BLaER1 (cell line): Measurements from ENCODE around the gene PLA2G4B.

ENCODE experiments used
- H3K27ac ChIP-seq: shearing (Covaris generic); formaldehyde crosslinking; 2 replicates; pipeline ENCODE4 v1.8.1; 2022
- H3K27me3 ChIP-seq: shearing (Covaris generic); formaldehyde crosslinking; 2 replicates; pipeline ENCODE4 v1.8.1; 2022
- H3K36me3 ChIP-seq: shearing (Covaris generic); formaldehyde crosslinking; 2 replicates; pipeline ENCODE4 v1.8.1; 2022
- H3K4me1 ChIP-seq: shearing (Covaris generic); formaldehyde crosslinking; 2 replicates; pipeline ENCODE4 v1.8.1; 2022
- H3K4me2 ChIP-seq: shearing (Covaris generic); formaldehyde crosslinking; 2 replicates; pipeline ENCODE4 v1.8.1; 2022
- H3K4me3 ChIP-seq: shearing (Covaris generic); formaldehyde crosslinking; 2 replicates; pipeline ENCODE4 v1.8.1; 2022
- H3K9ac ChIP-seq: shearing (Covaris generic); formaldehyde crosslinking; 2 replicates; pipeline ENCODE4 v1.8.1; 2022
- H3K9me3 ChIP-seq: shearing (Covaris generic); formaldehyde crosslinking; 2 replicates; pipeline ENCODE4 v1.8.1; 2022
- H4K20me1 ChIP-seq: shearing (Covaris generic); formaldehyde crosslinking; 2 replicates; pipeline ENCODE4 v1.8.1; 2022
- Cebpa-rat ChIP-seq: shearing (Covaris generic); IDR thresholded peaks from 2 replicates; pipeline ENCODE4 v1.8.1; 2022

PLA2G4B gene

GRCh38 chr15:41853831-41854230, 15.2 kb downstream of the PLA2G4B start:
- peaks cover 6% of the 10 kb centered on the region; the same call in 1 of the 2 replicates for H4K20me1 ChIP-seq
- H3K27ac ChIP-seq: no peak overlapping the region
- H3K9me3 ChIP-seq: no peaks in the 10 kb centered on the region
- H3K4me3 ChIP-seq: no peak overlapping the region
- H3K9ac ChIP-seq: no peak overlapping the region
- peaks cover 5% of the 10 kb centered on the region; the same call in 1 of the 2 replicates for H3K36me3 ChIP-seq
- H3K4me1 ChIP-seq: peaks cover 40% of the 10 kb centered on the region
- peaks cover 8% of the 10 kb centered on the region for H3K27me3 ChIP-seq
- no peak for TF ChIP-seq Cebpa-rat
- no peak overlapping the region for H3K4me2 ChIP-seq

GRCh38 chr15:41854443-41854842, 15.8 kb downstream of the PLA2G4B start:
- Histone ChIP-seq H3K4me2 (no peak overlapping the region), H3K27me3 (peaks cover 8% of the 10 kb centered on the region), H4K20me1 (peaks cover 6% of the 10 kb centered on the region; the same call in 1 of the 2 replicates), H3K4me1 (peaks cover 43% of the 10 kb centered on the region), H3K4me3 (no peak overlapping the region), H3K36me3 (no peaks in the 10 kb centered on the region), H3K27ac (no peak overlapping the region), H3K9ac (no peak overlapping the region), H3K9me3 (no peaks in the 10 kb centered on the region)
- TF ChIP-seq Cebpa-rat: no peak

- peak overlapping the region; percentile 35; the same call in 1 of the 2 replicates for H3K4me2 ChIP-seq
- H3K36me3 ChIP-seq: no peaks in the 10 kb centered on the region
- peaks cover 8% of the 10 kb centered on the region for H3K27me3 ChIP-seq
- H4K20me1 ChIP-seq: peaks cover 6% of the 10 kb centered on the region; the same call in 1 of the 2 replicates
- H3K4me3 ChIP-seq: no peak overlapping the region
- TF ChIP-seq Cebpa-rat: no peak
- no peak overlapping the region for H3K27ac ChIP-seq
- no peaks in the 10 kb centered on the region for H3K9me3 ChIP-seq
- peak overlapping the region; percentile 27; the same call in 1 of the 2 replicates for H3K9ac ChIP-seq
- peaks cover 48% of the 10 kb centered on the region for H3K4me1 ChIP-seq
These were observed 16.8 kb downstream of the PLA2G4B start for GRCh38 chr15:41855261-41855961.

GRCh38 chr15:41856262-41856661, 17.6 kb downstream of the PLA2G4B start:
- Histone ChIP-seq H3K9ac (no peak overlapping the region), H3K27me3 (no peaks in the 10 kb centered on the region), H4K20me1 (no peaks in the 10 kb centered on the region), H3K4me3 (no peak overlapping the region), H3K4me1 (peaks cover 48% of the 10 kb centered on the region), H3K9me3 (no peaks in the 10 kb centered on the region), H3K36me3 (no peaks in the 10 kb centered on the region), H3K4me2 (peak overlapping the region; percentile 35; the same call in 1 of the 2 replicates), H3K27ac (no peak overlapping the region)
- no peak for TF ChIP-seq Cebpa-rat

- H3K4me2 ChIP-seq: no peak overlapping the region
- H3K4me1 ChIP-seq: peaks cover 52% of the 10 kb centered on the region
- no peak overlapping the region for H3K27ac ChIP-seq
- no peak for TF ChIP-seq Cebpa-rat
- no peaks in the 10 kb centered on the region for H3K36me3 ChIP-seq
- no peak overlapping the region for H3K4me3 ChIP-seq
- H3K27me3 ChIP-seq: no peaks in the 10 kb centered on the region
- H4K20me1 ChIP-seq: no peaks in the 10 kb centered on the region
- H3K9ac ChIP-seq: no peak overlapping the region
- H3K9me3 ChIP-seq: no peaks in the 10 kb centered on the region
These were observed 18.1 kb downstream of the PLA2G4B start for GRCh38 chr15:41856716-41857115.

- Histone ChIP-seq H3K36me3 (no peaks in the 10 kb centered on the region), H4K20me1 (no peaks in the 10 kb centered on the region), H3K27me3 (no peaks in the 10 kb centered on the region), H3K9ac (no peak overlapping the region), H3K9me3 (no peaks in the 10 kb centered on the region), H3K4me1 (peaks cover 58% of the 10 kb centered on the region), H3K4me3 (no peak overlapping the region), H3K27ac (no peak overlapping the region), H3K4me2 (no peak overlapping the region)
- no peak for TF ChIP-seq Cebpa-rat
These were observed 18.7 kb downstream of the PLA2G4B start for GRCh38 chr15:41857316-41857715.

- H3K9me3 ChIP-seq: no peaks in the 10 kb centered on the region
- H3K27me3 ChIP-seq: no peaks in the 10 kb centered on the region
- no peaks in the 10 kb centered on the region for H3K36me3 ChIP-seq
- no peak for TF ChIP-seq Cebpa-rat
- no peak overlapping the region for H3K9ac ChIP-seq
- H3K4me1 ChIP-seq: peaks cover 73% of the 10 kb centered on the region
- H3K27ac ChIP-seq: no peak overlapping the region
- no peak overlapping the region for H3K4me3 ChIP-seq
- H4K20me1 ChIP-seq: no peaks in the 10 kb centered on the region
- H3K4me2 ChIP-seq: no peak overlapping the region
These were observed 20.1 kb downstream of the PLA2G4B start for GRCh38 chr15:41858756-41859155.

GRCh38 chr15:41860049-41860828, 21.6 kb downstream of the PLA2G4B start:
- Histone ChIP-seq H3K4me1 (peaks cover 65% of the 10 kb centered on the region), H3K4me3 (no peak overlapping the region), H3K9ac (no peak overlapping the region), H3K4me2 (peak overlapping the region; percentile 76), H3K27ac (peak overlapping the region; percentile 48), H3K27me3 (no peaks in the 10 kb centered on the region), H4K20me1 (no peaks in the 10 kb centered on the region), H3K9me3 (no peaks in the 10 kb centered on the region), H3K36me3 (no peaks in the 10 kb centered on the region)
- TF ChIP-seq Cebpa-rat: no peak

GRCh38 chr15:41861736-41862356, 23.2 kb downstream of the PLA2G4B start:
- Histone ChIP-seq H3K4me2 (peak overlapping the region; percentile 76), H3K4me3 (no peak overlapping the region), H3K36me3 (no peaks in the 10 kb centered on the region), H3K9me3 (no peaks in the 10 kb centered on the region), H4K20me1 (no peaks in the 10 kb centered on the region), H3K27me3 (no peaks in the 10 kb centered on the region), H3K4me1 (peaks cover 66% of the 10 kb centered on the region), H3K9ac (0 out of 2 replicates have a peak overlapping the region, but pooled peaks have one; percentile 11), H3K27ac (peak overlapping the region; percentile 15; the same call in 1 of the 2 replicates)
- TF ChIP-seq Cebpa-rat: no peak
